Upper lobe of left lung (tissue), 6 donors: Measurements from ENCODE around the gene SPPL3. TPM values are rescaled to one million over a fixed set of nuclear protein-coding genes. Genes with fewer than 3 reads are reported as not detected.
"Not testable (repeated sequence)": the region's sequence is repeated elsewhere in the genome, so short reads cannot be mapped to it uniquely, and the experiment has no call there.

ENCODE experiments used
- ATAC-seq, 2 donors: fragments of 200-7000 bp; cut with Tn5 transposase; one replicate each; pipeline ENCODE4 v1.9.1; 2022; ENCODE audit warnings: mild to moderate bottlenecking in 2 of 2, moderate library complexity in 2 of 2; ENCODE audit not compliant: low FRiP score in 2 of 2
- DNase-seq, 2 donors: peaks; one replicate each; pipeline ENCODE4 v3.0.0-alpha.2; 2019 to 2020
- H3K27ac ChIP-seq, 4 donors: fragments of 200-600 bp; sonication (generic); one replicate each; pipeline ENCODE4 v1.5.1; 2016 to 2019
- H3K27me3 ChIP-seq, 4 donors: fragments of 200-600 bp; sonication (generic); one replicate each; pipeline ENCODE4 v1.5.1; 2017 to 2019
- H3K36me3 ChIP-seq, 4 donors: fragments of 200-600 bp; sonication (generic); one replicate each; pipeline ENCODE4 v1.5.1; 2016 to 2019
- H3K4me1 ChIP-seq, 4 donors: fragments of 200-600 bp; sonication (generic); one replicate each; pipeline ENCODE4 v1.5.1; 2018 to 2019
- H3K4me3 ChIP-seq, 4 donors: fragments of 200-600 bp; sonication (generic); one replicate each; pipeline ENCODE4 v1.5.1; 2017 to 2019; ENCODE audit warnings: mild to moderate bottlenecking in 2 of 4, moderate library complexity in 1 of 4
- H3K9me3 ChIP-seq, 4 donors: fragments of 200-600 bp; sonication (generic); one replicate each; pipeline ENCODE4 v1.5.1; 2018 to 2019
- EP300 ChIP-seq, 4 donors: sonication (generic); formaldehyde crosslinking; IDR thresholded peaks; one replicate each; pipeline ENCODE4 v1.5.1; 2017; ENCODE audit warnings: antibody characterized with exemption in 4 of 4, control low read depth in 2 of 4
- POLR2A ChIP-seq, 4 donors: fragments of 450-650 bp; IDR thresholded peaks; one replicate each; pipeline ENCODE4 v1.5.1; 2016 to 2017; ENCODE audit warnings: antibody characterized with exemption in 4 of 4, mild to moderate bottlenecking in 2 of 4
- POLR2AphosphoS5 ChIP-seq, 2 donors: sonication (generic); formaldehyde crosslinking; IDR thresholded peaks; one replicate each; pipeline ENCODE4 v1.5.1; 2017; ENCODE audit warnings: antibody characterized with exemption in 2 of 2
- WGBS, 2 donors: methylation state at CpG; one replicate each; pipeline ENCODE4 v1.1.5; 2017 to 2018; 5-methylcytosine and 5-hydroxymethylcytosine counted together
- total RNA-seq, 6 donors: library from RNA; depleted of rRNA in 4 of 6; stranded (reverse); fragments of >200 nt in 4 of 6; gene quantifications; one replicate each; pipeline versions ENCODE4 v1.1.0 to v1.2.1, GENCODE V29; 2016 to 2021
- TF ChIP-seq, protein P1 (sequence below), 6 experiments: fragments of 450-650 bp in 4 of 6; fragments of 200-600 bp in 2 of 6; sonication (generic) in 2 of 6; IDR thresholded peaks; one replicate each; pipeline ENCODE4 v1.5.1; 2016 to 2019; ENCODE audit warnings: antibody characterized with exemption in 6 of 6
- donor health status: DM: no; HTN: no; CAD: no; lungs with moderate emphysema.
- donor health status: DM: no; HTN: yes; CAD: no; lungs with severe emphysema.

Gene SPPL3
- total RNA-seq, 6 donors from 2014 or later: 17.8 to 44.3 (median 23.2) TPM

DNA sequence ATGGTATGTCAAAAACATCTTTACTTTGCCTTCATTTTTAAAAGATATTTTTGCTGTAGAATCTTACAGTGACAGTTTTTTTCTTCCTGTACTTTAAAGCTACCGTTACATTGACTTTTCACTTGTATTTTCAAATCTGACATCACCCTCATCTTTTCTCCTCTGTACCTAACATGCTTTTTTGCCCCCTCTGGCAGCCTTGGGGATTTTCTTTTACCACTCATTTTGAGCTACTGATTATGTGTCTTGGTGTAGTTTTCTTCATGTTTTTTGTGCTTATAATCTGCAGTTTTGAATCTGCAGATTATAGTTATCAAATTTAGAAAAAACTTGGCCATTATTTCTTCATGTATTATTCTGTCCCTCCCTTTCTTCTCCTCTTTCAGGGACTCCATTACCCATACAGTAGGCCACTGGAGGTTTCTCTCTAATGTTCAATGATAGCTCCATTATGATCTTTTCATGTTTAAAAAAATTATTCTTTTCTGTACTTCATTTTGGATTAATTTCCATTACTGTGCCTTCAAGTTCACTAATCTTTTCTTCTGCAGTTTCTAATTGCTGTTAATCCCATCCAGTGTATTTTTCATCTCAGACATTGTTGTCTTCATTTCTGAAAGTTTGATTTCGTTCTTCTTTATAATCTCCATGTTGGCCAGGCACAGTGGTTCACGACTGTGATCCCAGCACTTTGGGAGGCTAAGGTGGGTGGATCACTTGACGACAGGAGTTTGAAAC is 108.5 kb downstream of the SPPL3 start:
- TF ChIP-seq, protein P1, sequence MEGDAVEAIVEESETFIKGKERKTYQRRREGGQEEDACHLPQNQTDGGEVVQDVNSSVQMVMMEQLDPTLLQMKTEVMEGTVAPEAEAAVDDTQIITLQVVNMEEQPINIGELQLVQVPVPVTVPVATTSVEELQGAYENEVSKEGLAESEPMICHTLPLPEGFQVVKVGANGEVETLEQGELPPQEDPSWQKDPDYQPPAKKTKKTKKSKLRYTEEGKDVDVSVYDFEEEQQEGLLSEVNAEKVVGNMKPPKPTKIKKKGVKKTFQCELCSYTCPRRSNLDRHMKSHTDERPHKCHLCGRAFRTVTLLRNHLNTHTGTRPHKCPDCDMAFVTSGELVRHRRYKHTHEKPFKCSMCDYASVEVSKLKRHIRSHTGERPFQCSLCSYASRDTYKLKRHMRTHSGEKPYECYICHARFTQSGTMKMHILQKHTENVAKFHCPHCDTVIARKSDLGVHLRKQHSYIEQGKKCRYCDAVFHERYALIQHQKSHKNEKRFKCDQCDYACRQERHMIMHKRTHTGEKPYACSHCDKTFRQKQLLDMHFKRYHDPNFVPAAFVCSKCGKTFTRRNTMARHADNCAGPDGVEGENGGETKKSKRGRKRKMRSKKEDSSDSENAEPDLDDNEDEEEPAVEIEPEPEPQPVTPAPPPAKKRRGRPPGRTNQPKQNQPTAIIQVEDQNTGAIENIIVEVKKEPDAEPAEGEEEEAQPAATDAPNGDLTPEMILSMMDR (IDR thresholded peaks at IDR 0.05): no peak
- TF ChIP-seq POLR2A (IDR thresholded peaks at IDR 0.05): no peak
- no peak for TF ChIP-seq POLR2AphosphoS5 (IDR thresholded peaks at IDR 0.05)
- TF ChIP-seq EP300 (IDR thresholded peaks at IDR 0.05): no peak
- peaks cover 0 to 5% (median 0%) of the 10 kb centered on the region in 4 donors for H3K4me1 ChIP-seq
- DNase-seq (no peak), ATAC-seq (no peak)
- H3K27ac ChIP-seq: no peak overlapping the region
- peaks cover 0 to 9% (median 2%) of the 10 kb centered on the region in 4 donors for H3K9me3 ChIP-seq
- no peaks in the 10 kb centered on the region for H3K36me3 ChIP-seq
- H3K27me3 ChIP-seq: no peaks in the 10 kb centered on the region
- H3K4me3 ChIP-seq: no peak overlapping the region
- 92 to 96% methylated on average over 4 of the region's 4 CpGs for WGBS, 2 donors

DNA sequence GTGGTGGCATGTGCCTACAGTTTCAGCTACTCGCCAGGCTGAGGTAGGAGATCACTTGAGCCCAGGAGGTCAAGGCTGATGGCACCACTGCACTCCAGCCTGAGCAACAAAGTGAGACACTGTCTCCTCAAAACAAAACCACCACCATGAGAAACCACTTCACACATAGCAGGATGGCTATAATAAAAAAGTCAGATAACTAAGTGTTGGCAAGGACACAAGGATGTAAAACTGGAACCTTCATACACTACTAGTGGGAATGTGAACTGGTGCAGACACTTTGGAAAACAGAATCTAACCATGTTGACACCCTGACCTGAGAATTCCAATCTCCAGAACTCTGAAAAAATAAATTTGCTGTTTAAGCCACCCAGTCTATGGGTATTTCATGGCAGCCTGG is 110.8 kb downstream of the SPPL3 start:
- H3K9me3 ChIP-seq: peaks cover 0 to 9% (median 2%) of the 10 kb centered on the region in 4 donors
- DNase-seq (no peak), ATAC-seq (no peak)
- no peak overlapping the region for H3K27ac ChIP-seq
- peaks cover 0 to 5% (median 0%) of the 10 kb centered on the region in 4 donors for H3K36me3 ChIP-seq
- TF ChIP-seq EP300 (IDR thresholded peaks at IDR 0.05) (no peak), POLR2A (IDR thresholded peaks at IDR 0.05) (no peak), POLR2AphosphoS5 (IDR thresholded peaks at IDR 0.05) (no peak)
- TF ChIP-seq, protein P1 (IDR thresholded peaks at IDR 0.05): no peak
- no peaks in the 10 kb centered on the region for H3K27me3 ChIP-seq
- 87 to 100% methylated on average over 1 of the region's 1 CpG for WGBS, 2 donors
- peaks cover 0 to 5% (median 0%) of the 10 kb centered on the region in 4 donors for H3K4me1 ChIP-seq
- H3K4me3 ChIP-seq: no peak overlapping the region

DNA sequence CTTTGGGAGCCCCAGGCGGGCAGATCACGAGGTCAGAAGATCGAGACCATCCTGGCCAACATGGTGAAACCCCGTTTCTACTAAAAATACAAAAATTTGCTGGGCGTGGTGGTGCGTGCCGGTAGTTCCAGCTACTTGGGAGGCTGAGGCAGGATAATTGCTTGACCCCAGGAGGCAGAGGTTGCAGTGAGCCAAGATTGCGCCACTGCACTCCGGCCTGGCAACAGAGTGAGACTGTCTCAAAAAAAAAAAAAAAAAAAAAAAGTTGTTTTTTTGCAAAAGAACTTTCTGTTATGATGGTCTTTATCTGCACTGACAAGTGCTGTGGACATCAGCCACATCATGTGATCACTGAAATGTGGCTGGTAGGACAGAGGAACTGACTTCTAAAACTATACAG is 111.7 kb downstream of the SPPL3 start:
- 94 to 95% methylated on average over 9 of the region's 9 CpGs for WGBS, 2 donors
- not testable (repeated sequence) for H3K36me3 ChIP-seq, H3K4me3 ChIP-seq, H3K27ac ChIP-seq, H3K9me3 ChIP-seq, H3K27me3 ChIP-seq, ATAC-seq, DNase-seq, H3K4me1 ChIP-seq

DNA sequence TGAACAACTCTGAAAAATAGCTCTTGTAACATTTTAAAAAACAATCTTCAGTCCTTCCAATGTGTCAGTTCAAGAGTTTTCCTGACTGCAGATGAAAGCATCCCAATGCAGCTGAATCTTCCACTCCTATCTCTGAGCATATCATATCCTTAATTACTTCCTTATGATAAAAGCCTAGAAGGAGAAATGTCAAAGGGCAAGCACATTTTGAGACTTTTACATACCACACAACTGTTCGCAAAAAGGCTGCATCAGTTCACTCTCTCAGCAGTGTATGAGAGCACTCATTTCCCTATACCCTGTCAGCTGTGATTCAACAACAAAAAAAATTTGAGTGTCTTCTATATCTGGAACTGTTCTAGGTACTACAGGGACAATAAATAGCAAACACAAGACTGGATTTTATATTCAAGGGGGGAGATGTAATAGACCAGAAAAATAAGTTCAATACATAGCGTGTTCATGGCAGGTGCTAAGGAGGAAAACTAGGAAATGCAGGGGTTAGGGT is 112.4 kb downstream of the SPPL3 start:
- H3K4me3 ChIP-seq: no peak overlapping the region
- no peak for ATAC-seq

DNA sequence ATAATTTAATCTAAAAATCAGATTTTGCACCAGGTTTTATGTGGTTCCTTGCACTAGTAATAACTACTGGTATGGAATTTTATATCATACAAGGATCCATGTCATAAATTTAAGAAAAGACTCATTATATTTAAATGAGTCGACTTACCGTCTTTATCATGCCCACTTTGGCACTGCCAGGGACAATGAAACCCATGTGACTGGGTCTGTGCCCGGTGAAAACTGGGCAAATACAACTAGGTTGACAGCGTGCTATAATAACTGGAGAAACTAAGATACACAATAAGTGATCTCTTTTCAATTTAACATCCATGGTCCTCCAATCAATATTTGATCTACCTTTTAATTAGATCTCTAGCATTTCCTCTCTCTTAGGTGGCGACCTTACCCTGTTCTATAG is 114.0 kb downstream of the SPPL3 start:
- H3K27ac ChIP-seq: no peak overlapping the region
- peaks cover 0 to 5% (median 0%) of the 10 kb centered on the region in 4 donors for H3K4me1 ChIP-seq
- DNase-seq (no peak), ATAC-seq (no peak)
- no peaks in the 10 kb centered on the region for H3K9me3 ChIP-seq
- TF ChIP-seq EP300 (IDR thresholded peaks at IDR 0.05): no peak
- no peak for TF ChIP-seq POLR2A (IDR thresholded peaks at IDR 0.05)
- TF ChIP-seq, protein P1 (IDR thresholded peaks at IDR 0.05): no peak
- TF ChIP-seq POLR2AphosphoS5 (IDR thresholded peaks at IDR 0.05): no peak
- no peaks in the 10 kb centered on the region for H3K27me3 ChIP-seq
- 95 to 98% methylated on average over 5 of the region's 5 CpGs for WGBS, 2 donors
- peaks cover 0 to 5% (median 0%) of the 10 kb centered on the region in 4 donors for H3K36me3 ChIP-seq
- no peak overlapping the region for H3K4me3 ChIP-seq

More for the DNA sequence above, 112.4 kb downstream of the SPPL3 start:
- DNase-seq: no peak
- TF ChIP-seq EP300 (IDR thresholded peaks at IDR 0.05) (no peak), POLR2AphosphoS5 (IDR thresholded peaks at IDR 0.05) (no peak), POLR2A (IDR thresholded peaks at IDR 0.05) (no peak)
- TF ChIP-seq, protein P1 (IDR thresholded peaks at IDR 0.05): no peak
- H3K9me3 ChIP-seq: peaks cover 0 to 9% (median 2%) of the 10 kb centered on the region in 4 donors
- 80 to 82% methylated on average over 2 of the region's 2 CpGs for WGBS, 2 donors
- no peak overlapping the region for H3K27ac ChIP-seq
- no peaks in the 10 kb centered on the region for H3K27me3 ChIP-seq
- peaks cover 0 to 5% (median 0%) of the 10 kb centered on the region in 4 donors for H3K4me1 ChIP-seq
- peaks cover 0 to 5% (median 0%) of the 10 kb centered on the region in 4 donors for H3K36me3 ChIP-seq
